ENCODE measurements around the gene MPV17L2. TPM values are rescaled to one million over a fixed set of nuclear protein-coding genes. Genes with fewer than 3 reads are reported as not detected.

Gene MPV17L2
- total and polyA plus RNA-seq, 10 of the 15 experiments (the other 5 are each of a cell fraction or from before 2014, with no cell fraction given) = 5.1 to 57.2 (median 22.9) TPM

DNA sequence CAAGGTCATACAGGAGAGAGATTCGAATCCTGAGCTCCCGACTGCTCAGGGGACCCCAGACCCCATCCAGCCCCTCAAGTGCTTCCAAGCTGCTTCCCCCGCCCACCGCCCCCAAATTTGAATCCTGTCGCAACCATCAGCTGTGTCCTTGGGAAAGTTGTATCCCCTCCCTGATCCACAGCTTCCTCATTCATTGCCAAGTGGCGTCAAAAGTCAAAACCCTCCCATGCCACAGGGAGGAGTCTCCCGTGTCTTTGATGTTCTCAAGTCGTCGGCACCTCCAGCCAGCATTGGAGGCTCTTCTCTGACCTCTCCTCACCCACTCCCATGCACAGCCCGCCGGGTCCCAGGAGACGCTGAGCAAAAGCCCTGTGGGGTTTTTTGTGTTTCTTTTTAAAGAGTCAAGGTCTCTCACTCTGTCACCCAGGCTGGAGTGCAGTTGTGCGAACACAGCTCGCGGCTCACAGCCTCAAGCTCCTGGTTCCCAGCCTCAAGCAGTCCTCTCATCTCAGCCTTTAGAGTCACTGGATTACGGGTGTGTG lies 22.2 kb upstream of the MPV17L2 start (continued):
- TF ChIP-seq, protein P1, sequence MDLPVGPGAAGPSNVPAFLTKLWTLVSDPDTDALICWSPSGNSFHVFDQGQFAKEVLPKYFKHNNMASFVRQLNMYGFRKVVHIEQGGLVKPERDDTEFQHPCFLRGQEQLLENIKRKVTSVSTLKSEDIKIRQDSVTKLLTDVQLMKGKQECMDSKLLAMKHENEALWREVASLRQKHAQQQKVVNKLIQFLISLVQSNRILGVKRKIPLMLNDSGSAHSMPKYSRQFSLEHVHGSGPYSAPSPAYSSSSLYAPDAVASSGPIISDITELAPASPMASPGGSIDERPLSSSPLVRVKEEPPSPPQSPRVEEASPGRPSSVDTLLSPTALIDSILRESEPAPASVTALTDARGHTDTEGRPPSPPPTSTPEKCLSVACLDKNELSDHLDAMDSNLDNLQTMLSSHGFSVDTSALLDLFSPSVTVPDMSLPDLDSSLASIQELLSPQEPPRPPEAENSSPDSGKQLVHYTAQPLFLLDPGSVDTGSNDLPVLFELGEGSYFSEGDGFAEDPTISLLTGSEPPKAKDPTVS (IDR thresholded peaks at IDR 0.05; ENCODE audit: low read depth, low read length) = no peak
- TF ChIP-seq, protein P2, sequence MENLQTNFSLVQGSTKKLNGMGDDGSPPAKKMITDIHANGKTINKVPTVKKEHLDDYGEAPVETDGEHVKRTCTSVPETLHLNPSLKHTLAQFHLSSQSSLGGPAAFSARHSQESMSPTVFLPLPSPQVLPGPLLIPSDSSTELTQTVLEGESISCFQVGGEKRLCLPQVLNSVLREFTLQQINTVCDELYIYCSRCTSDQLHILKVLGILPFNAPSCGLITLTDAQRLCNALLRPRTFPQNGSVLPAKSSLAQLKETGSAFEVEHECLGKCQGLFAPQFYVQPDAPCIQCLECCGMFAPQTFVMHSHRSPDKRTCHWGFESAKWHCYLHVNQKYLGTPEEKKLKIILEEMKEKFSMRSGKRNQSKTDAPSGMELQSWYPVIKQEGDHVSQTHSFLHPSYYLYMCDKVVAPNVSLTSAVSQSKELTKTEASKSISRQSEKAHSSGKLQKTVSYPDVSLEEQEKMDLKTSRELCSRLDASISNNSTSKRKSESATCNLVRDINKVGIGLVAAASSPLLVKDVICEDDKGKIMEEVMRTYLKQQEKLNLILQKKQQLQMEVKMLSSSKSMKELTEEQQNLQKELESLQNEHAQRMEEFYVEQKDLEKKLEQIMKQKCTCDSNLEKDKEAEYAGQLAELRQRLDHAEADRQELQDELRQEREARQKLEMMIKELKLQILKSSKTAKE (IDR thresholded peaks at IDR 0.05; ENCODE audit: low read depth, poor library complexity, severe bottlenecking) = peak; percentile 83
- TF ChIP-seq, protein P3, sequence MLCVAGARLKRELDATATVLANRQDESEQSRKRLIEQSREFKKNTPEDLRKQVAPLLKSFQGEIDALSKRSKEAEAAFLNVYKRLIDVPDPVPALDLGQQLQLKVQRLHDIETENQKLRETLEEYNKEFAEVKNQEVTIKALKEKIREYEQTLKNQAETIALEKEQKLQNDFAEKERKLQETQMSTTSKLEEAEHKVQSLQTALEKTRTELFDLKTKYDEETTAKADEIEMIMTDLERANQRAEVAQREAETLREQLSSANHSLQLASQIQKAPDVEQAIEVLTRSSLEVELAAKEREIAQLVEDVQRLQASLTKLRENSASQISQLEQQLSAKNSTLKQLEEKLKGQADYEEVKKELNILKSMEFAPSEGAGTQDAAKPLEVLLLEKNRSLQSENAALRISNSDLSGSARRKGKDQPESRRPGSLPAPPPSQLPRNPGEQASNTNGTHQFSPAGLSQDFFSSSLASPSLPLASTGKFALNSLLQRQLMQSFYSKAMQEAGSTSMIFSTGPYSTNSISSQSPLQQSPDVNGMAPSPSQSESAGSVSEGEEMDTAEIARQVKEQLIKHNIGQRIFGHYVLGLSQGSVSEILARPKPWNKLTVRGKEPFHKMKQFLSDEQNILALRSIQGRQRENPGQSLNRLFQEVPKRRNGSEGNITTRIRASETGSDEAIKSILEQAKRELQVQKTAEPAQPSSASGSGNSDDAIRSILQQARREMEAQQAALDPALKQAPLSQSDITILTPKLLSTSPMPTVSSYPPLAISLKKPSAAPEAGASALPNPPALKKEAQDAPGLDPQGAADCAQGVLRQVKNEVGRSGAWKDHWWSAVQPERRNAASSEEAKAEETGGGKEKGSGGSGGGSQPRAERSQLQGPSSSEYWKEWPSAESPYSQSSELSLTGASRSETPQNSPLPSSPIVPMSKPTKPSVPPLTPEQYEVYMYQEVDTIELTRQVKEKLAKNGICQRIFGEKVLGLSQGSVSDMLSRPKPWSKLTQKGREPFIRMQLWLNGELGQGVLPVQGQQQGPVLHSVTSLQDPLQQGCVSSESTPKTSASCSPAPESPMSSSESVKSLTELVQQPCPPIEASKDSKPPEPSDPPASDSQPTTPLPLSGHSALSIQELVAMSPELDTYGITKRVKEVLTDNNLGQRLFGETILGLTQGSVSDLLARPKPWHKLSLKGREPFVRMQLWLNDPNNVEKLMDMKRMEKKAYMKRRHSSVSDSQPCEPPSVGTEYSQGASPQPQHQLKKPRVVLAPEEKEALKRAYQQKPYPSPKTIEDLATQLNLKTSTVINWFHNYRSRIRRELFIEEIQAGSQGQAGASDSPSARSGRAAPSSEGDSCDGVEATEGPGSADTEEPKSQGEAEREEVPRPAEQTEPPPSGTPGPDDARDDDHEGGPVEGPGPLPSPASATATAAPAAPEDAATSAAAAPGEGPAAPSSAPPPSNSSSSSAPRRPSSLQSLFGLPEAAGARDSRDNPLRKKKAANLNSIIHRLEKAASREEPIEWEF (IDR thresholded peaks at IDR 0.05; ENCODE audit: insufficient replicate concordance, low read depth, low read length) = peak; percentile 99
- TF ChIP-seq ESRRA (IDR thresholded peaks at IDR 0.05; ENCODE audit: low read length) (no peak), CHD2 (IDR thresholded peaks at IDR 0.05; ENCODE audit: borderline replicate concordance, low read depth, low read length) (0 out of 2 replicates have a peak, but pooled peaks have one; percentile 38), RB1 (IDR thresholded peaks at IDR 0.05; ENCODE audit: borderline replicate concordance) (peak; percentile 99; the same call in 1 of the 2 replicates), YY1 (IDR thresholded peaks at IDR 0.05; ENCODE audit: low read depth, low read length) (0 out of 2 replicates have a peak, but pooled peaks have one; percentile 6), POLR2AphosphoS2 (IDR thresholded peaks at IDR 0.05; ENCODE audit: low read depth, low read length) (0 out of 2 replicates have a peak, but pooled peaks have one; percentile 41), RUNX3 (IDR thresholded peaks at IDR 0.05; ENCODE audit: low read length) (peak; percentile 33; the same call in 1 of the 2 replicates), HCFC1 (IDR thresholded peaks at IDR 0.05; ENCODE audit: low read length) (no peak), DPF2 (IDR thresholded peaks at IDR 0.05) (peak; percentile 53), MEF2B (IDR thresholded peaks at IDR 0.05; ENCODE audit: partially characterized antibody, poor library complexity, severe bottlenecking) (peak; percentile 100), RFX5 (IDR thresholded peaks at IDR 0.05; ENCODE audit: low read depth, low read length) (no peak)
- TF ChIP-seq, protein P4, sequence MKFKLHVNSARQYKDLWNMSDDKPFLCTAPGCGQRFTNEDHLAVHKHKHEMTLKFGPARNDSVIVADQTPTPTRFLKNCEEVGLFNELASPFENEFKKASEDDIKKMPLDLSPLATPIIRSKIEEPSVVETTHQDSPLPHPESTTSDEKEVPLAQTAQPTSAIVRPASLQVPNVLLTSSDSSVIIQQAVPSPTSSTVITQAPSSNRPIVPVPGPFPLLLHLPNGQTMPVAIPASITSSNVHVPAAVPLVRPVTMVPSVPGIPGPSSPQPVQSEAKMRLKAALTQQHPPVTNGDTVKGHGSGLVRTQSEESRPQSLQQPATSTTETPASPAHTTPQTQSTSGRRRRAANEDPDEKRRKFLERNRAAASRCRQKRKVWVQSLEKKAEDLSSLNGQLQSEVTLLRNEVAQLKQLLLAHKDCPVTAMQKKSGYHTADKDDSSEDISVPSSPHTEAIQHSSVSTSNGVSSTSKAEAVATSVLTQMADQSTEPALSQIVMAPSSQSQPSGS (IDR thresholded peaks at IDR 0.05; ENCODE audit: low read length) = peak; percentile 75
- TF ChIP-seq, protein P5, sequence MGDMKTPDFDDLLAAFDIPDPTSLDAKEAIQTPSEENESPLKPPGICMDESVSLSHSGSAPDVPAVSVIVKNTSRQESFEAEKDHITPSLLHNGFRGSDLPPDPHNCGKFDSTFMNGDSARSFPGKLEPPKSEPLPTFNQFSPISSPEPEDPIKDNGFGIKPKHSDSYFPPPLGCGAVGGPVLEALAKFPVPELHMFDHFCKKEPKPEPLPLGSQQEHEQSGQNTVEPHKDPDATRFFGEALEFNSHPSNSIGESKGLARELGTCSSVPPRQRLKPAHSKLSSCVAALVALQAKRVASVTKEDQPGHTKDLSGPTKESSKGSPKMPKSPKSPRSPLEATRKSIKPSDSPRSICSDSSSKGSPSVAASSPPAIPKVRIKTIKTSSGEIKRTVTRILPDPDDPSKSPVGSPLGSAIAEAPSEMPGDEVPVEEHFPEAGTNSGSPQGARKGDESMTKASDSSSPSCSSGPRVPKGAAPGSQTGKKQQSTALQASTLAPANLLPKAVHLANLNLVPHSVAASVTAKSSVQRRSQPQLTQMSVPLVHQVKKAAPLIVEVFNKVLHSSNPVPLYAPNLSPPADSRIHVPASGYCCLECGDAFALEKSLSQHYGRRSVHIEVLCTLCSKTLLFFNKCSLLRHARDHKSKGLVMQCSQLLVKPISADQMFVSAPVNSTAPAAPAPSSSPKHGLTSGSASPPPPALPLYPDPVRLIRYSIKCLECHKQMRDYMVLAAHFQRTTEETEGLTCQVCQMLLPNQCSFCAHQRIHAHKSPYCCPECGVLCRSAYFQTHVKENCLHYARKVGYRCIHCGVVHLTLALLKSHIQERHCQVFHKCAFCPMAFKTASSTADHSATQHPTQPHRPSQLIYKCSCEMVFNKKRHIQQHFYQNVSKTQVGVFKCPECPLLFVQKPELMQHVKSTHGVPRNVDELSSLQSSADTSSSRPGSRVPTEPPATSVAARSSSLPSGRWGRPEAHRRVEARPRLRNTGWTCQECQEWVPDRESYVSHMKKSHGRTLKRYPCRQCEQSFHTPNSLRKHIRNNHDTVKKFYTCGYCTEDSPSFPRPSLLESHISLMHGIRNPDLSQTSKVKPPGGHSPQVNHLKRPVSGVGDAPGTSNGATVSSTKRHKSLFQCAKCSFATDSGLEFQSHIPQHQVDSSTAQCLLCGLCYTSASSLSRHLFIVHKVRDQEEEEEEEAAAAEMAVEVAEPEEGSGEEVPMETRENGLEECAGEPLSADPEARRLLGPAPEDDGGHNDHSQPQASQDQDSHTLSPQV (IDR thresholded peaks at IDR 0.05) = peak; percentile 77; the same call in 1 of the 2 replicates

Measured in GM12878 (cell line).